H9 (cell line): ENCODE data around the gene SDK1. TPM values are rescaled to one million over a fixed set of nuclear protein-coding genes. Genes with fewer than 3 reads are reported as not detected.

Experiments
- DNase-seq: peaks from one replicate; pipeline ENCODE4 v3.0.0-alpha.2; 2017
- H2AFZ ChIP-seq: one replicate; pipeline ENCODE4 v1.6.1; 2013; ENCODE audit warnings: mild to moderate bottlenecking, low read length, control low read depth, moderate library complexity
- H2AK5ac ChIP-seq: 2 replicates; pipeline ENCODE4 v1.6.1; 2013; ENCODE audit warnings: low read length, control low read depth, mixed read lengths; ENCODE audit not compliant: insufficient read length
- H2BK120ac ChIP-seq: one replicate; pipeline ENCODE4 v1.6.1; 2013; ENCODE audit warnings: low read depth, mild to moderate bottlenecking, low read length, control low read depth, inconsistent platforms; ENCODE audit not compliant: poor library complexity, severe bottlenecking
- H2BK12ac ChIP-seq: 2 replicates; pipeline ENCODE4 v1.6.1; 2013; ENCODE audit warnings: low read length, control low read depth, mixed read lengths, low read depth; ENCODE audit not compliant: insufficient read length
- H2BK15ac ChIP-seq: 2 replicates; pipeline ENCODE4 v1.6.1; 2013; ENCODE audit warnings: low read depth, low read length, control low read depth
- H2BK20ac ChIP-seq: one replicate; pipeline ENCODE4 v1.6.1; 2013; ENCODE audit warnings: low read depth, mild to moderate bottlenecking, low read length, control low read depth, inconsistent platforms; ENCODE audit not compliant: poor library complexity, severe bottlenecking
- H2BK5ac ChIP-seq: 2 replicates; pipeline ENCODE4 v1.6.1; 2013; ENCODE audit warnings: low read length, control low read depth, mixed read lengths; ENCODE audit not compliant: insufficient read length
- H3K14ac ChIP-seq: 2 replicates; pipeline ENCODE4 v1.6.1; 2013; ENCODE audit warnings: low read length, control low read depth; ENCODE audit not compliant: insufficient read depth
- H3K18ac ChIP-seq: 2 replicates; pipeline ENCODE4 v1.6.1; 2013; ENCODE audit warnings: low read depth, mild to moderate bottlenecking, mixed read lengths, low read length, control low read depth; ENCODE audit not compliant: insufficient read length
- H3K23ac ChIP-seq: 2 replicates; pipeline ENCODE4 v1.6.1; 2013; ENCODE audit warnings: low read length, control low read depth, mixed read lengths, low read depth; ENCODE audit not compliant: insufficient read length
- H3K23me2 ChIP-seq: 2 replicates; pipeline ENCODE4 v1.6.1; 2013; ENCODE audit warnings: low read depth, mild to moderate bottlenecking, mixed read lengths, low read length, control low read depth; ENCODE audit not compliant: insufficient read length, poor library complexity, severe bottlenecking
- H3K27ac ChIP-seq: 2 replicates; pipeline ENCODE4 v1.5.1; 2013; ENCODE audit warnings: low read length, control low read depth, mixed read lengths, low read depth; ENCODE audit not compliant: insufficient read length
- H3K27me3 ChIP-seq: 2 replicates; pipeline ENCODE4 v1.6.1; 2013; ENCODE audit warnings: low read length, control low read depth, inconsistent platforms; ENCODE audit not compliant: insufficient read depth
- H3K4ac ChIP-seq: 2 replicates; pipeline ENCODE4 v1.6.1; 2013; ENCODE audit warnings: low read depth, mild to moderate bottlenecking, control low read depth, inconsistent platforms, low read length, moderate library complexity
- H3K4me1 ChIP-seq: 2 replicates; pipeline ENCODE4 v1.6.1; 2013; ENCODE audit warnings: low read length, control low read depth, inconsistent platforms; ENCODE audit not compliant: insufficient read depth
- H3K4me2 ChIP-seq: 2 replicates; pipeline ENCODE4 v1.6.1; 2013; ENCODE audit warnings: low read length, control low read depth, mixed read lengths; ENCODE audit not compliant: insufficient read length, insufficient read depth
- H3K56ac ChIP-seq: 2 replicates; pipeline ENCODE4 v1.6.1; 2013; ENCODE audit warnings: low read depth, mild to moderate bottlenecking, mixed read lengths, low read length, control low read depth; ENCODE audit not compliant: insufficient read length
- H3K79me1 ChIP-seq: 2 replicates; pipeline ENCODE4 v1.6.1; 2013; ENCODE audit warnings: low read depth, mild to moderate bottlenecking, moderate library complexity, low read length, control low read depth, inconsistent platforms; ENCODE audit not compliant: insufficient read depth, poor library complexity, severe bottlenecking
- H3K79me2 ChIP-seq: 2 replicates; pipeline ENCODE4 v1.6.1; 2013; ENCODE audit warnings: low read length, control low read depth, inconsistent platforms; ENCODE audit not compliant: insufficient read depth
- H3K9ac ChIP-seq: 2 replicates; pipeline ENCODE4 v1.6.1; 2013; ENCODE audit warnings: low read length, control low read depth, mixed read lengths; ENCODE audit not compliant: insufficient read length; ENCODE audit errors: extremely low read depth
- H3K9me3 ChIP-seq: one replicate; pipeline ENCODE4 v1.6.1; 2013; ENCODE audit warnings: low read depth, low read length, inconsistent platforms; ENCODE audit not compliant: control insufficient read depth
- H3T11ph ChIP-seq: one replicate; pipeline ENCODE4 v1.6.1; 2013; ENCODE audit warnings: mild to moderate bottlenecking, low read length, control low read depth, inconsistent platforms
- H4K20me1 ChIP-seq: one replicate; pipeline ENCODE4 v1.6.1; 2013; ENCODE audit not compliant: control insufficient read depth, insufficient read length, insufficient read depth
- H4K5ac ChIP-seq: 2 replicates; pipeline ENCODE4 v1.6.1; 2013; ENCODE audit warnings: low read depth, mild to moderate bottlenecking, mixed read lengths, low read length, control low read depth; ENCODE audit not compliant: insufficient read length
- H4K8ac ChIP-seq: replicated peaks from 2 replicates; pipeline ENCODE4 v1.6.1; 2013; ENCODE audit warnings: low read length, control low read depth, mixed read lengths, low read depth; ENCODE audit not compliant: insufficient read length
- H4K91ac ChIP-seq: 2 replicates; pipeline ENCODE4 v1.6.1; 2013; ENCODE audit warnings: low read depth, mild to moderate bottlenecking, moderate library complexity, mixed read lengths, low read length, control low read depth; ENCODE audit not compliant: insufficient read length
- H3K27ac Mint-ChIP-seq, 3 experiments: 2 replicates in 2 of 3; 3 replicates in 1 of 3; pipeline ENCODE4 v1.8.0; 2020 to 2021; ENCODE audit warnings: mixed read lengths in 3 of 3, mild to moderate bottlenecking in 1 of 3, moderate library complexity in 1 of 3
- H3K27me3 Mint-ChIP-seq: 2 replicates; pipeline ENCODE4 v1.8.0; 2021; ENCODE audit warnings: low read depth, mild to moderate bottlenecking, moderate library complexity, mixed read lengths
- H3K36me3 Mint-ChIP-seq, 3 experiments: 2 replicates in 2 of 3; 3 replicates in 1 of 3; pipeline ENCODE4 v1.8.0; 2020 to 2021; ENCODE audit warnings: low read depth in 3 of 3, mixed read lengths in 3 of 3; ENCODE audit not compliant: insufficient read depth in 1 of 3
- H3K4me1 Mint-ChIP-seq, 2 experiments: 2 replicates each; pipeline ENCODE4 v1.8.0; 2020; ENCODE audit warnings: mixed read lengths in 2 of 2
- H3K4me3 Mint-ChIP-seq, 2 experiments: 2 replicates in 1 of 2; 3 replicates in 1 of 2; pipeline ENCODE4 v1.8.0; 2020 to 2021; ENCODE audit warnings: mild to moderate bottlenecking in 2 of 2, mixed read lengths in 2 of 2, moderate library complexity in 1 of 2
- H3K9me3 Mint-ChIP-seq, 2 experiments: 2 replicates in 1 of 2; 3 replicates in 1 of 2; pipeline ENCODE4 v1.8.0; 2020; ENCODE audit warnings: mild to moderate bottlenecking in 2 of 2, mixed read lengths in 2 of 2, moderate library complexity in 1 of 2
- CTCF ChIP-seq: fragments of 200-600 bp; sonication (generic); conservative IDR thresholded peaks from 3 replicates; pipeline ENCODE4 v1.8.0; 2021; ENCODE audit warnings: antibody characterized with exemption, mild to moderate bottlenecking
- WGBS: extraction: QIAGEN DNeasy Blood & Tissue Kit; methylation state at CpG from one replicate; pipeline ENCODE4 v1.1.7; 2013; ENCODE audit warnings: missing lambda C conversion rate, low lambda C conversion rate, mixed read lengths; ENCODE audit not compliant: insufficient read length; ENCODE audit errors: extremely low coverage; 5-methylcytosine and 5-hydroxymethylcytosine counted together
- total RNA-seq: library from RNA; stranded (reverse); gene quantifications from 2 replicates; pipeline ENCODE4 v1.2.1, GENCODE V29; 2021

The SDK1 gene
- total RNA-seq, 1 experiment from 2014 or later = 8.7 TPM

- no peaks in the 10 kb centered on the region; a peak in 1 of 5 replicates for H3K9me3 Mint-ChIP-seq
- no CpG with 5 or more reads among the region's 8 CpGs for WGBS
Observed at GRCh38 chr7:3888096-3888495, 587.0 kb downstream of the SDK1 start.

More at GRCh38 chr7:3888096-3888495, 587.0 kb downstream of the SDK1 start:
- H2BK120ac ChIP-seq = no peak overlapping the region
- no peaks in the 10 kb centered on the region for H3K79me2 ChIP-seq
- Mint-ChIP-seq H3K27me3 (no peaks in the 10 kb centered on the region), H3K36me3 (no peaks in the 10 kb centered on the region; a peak in 1 of 7 replicates), H3K4me3 (no peak overlapping the region), H3K4me1 (peaks cover 4 to 9% of the 10 kb centered on the region in 2 experiments; a peak in 2 of 4 replicates), H3K27ac (no peak overlapping the region)
- H3K14ac ChIP-seq = no peak overlapping the region
- H2BK5ac ChIP-seq = no peak overlapping the region
- no peak overlapping the region for H2BK15ac ChIP-seq
- no peaks in the 10 kb centered on the region for H3K27me3 ChIP-seq
- H4K5ac ChIP-seq = no peak overlapping the region
- no peak overlapping the region for H2AFZ ChIP-seq
- H2BK20ac ChIP-seq = no peak overlapping the region
- no peak overlapping the region for H3K18ac ChIP-seq
- no peaks in the 10 kb centered on the region for H3K23me2 ChIP-seq
- H3K9me3 ChIP-seq = no peaks in the 10 kb centered on the region
- H3K4ac ChIP-seq = no peak overlapping the region
- no peak overlapping the region for H4K91ac ChIP-seq
- H3K79me1 ChIP-seq = no peaks in the 10 kb centered on the region
- H3K23ac ChIP-seq = no peak overlapping the region
- no peak overlapping the region for H3K56ac ChIP-seq
- no peaks in the 10 kb centered on the region for H4K20me1 ChIP-seq
- H3K4me2 ChIP-seq = no peak overlapping the region
- no peak overlapping the region for H4K8ac ChIP-seq
- no peak overlapping the region for H3T11ph ChIP-seq
- H3K4me1 ChIP-seq = no peaks in the 10 kb centered on the region
- H3K9ac ChIP-seq = no peak overlapping the region
- TF ChIP-seq CTCF = no peak
- no peak overlapping the region for H3K27ac ChIP-seq
- no peak overlapping the region for H2AK5ac ChIP-seq
- no peak for DNase-seq
- no peak overlapping the region for H2BK12ac ChIP-seq
